HFFc6 (cell line): ENCODE measurements around the gene UBL4B. TPM values are rescaled to one million over a fixed set of nuclear protein-coding genes. Genes with fewer than 3 reads are reported as not detected.

ENCODE experiments used
- DNase-seq: peaks from one replicate; pipeline ENCODE4 v3.0.0-alpha.2; 2018
- H3K27ac Mint-ChIP-seq: 2 replicates; pipeline ENCODE4 v1.8.0; 2020; ENCODE audit warnings: mild to moderate bottlenecking, mixed read lengths
- H3K27me3 Mint-ChIP-seq: 2 replicates; pipeline ENCODE4 v1.8.0; 2021; ENCODE audit warnings: mild to moderate bottlenecking, moderate library complexity, mixed read lengths; ENCODE audit not compliant: insufficient read depth
- H3K36me3 Mint-ChIP-seq: 2 replicates; pipeline ENCODE4 v1.8.0; 2021; ENCODE audit warnings: low read depth, mixed read lengths
- H3K4me1 Mint-ChIP-seq: 2 replicates; pipeline ENCODE4 v1.8.0; 2020; ENCODE audit warnings: low read depth, mixed read lengths
- H3K4me3 Mint-ChIP-seq: 2 replicates; pipeline ENCODE4 v1.8.0; 2020; ENCODE audit warnings: mild to moderate bottlenecking, moderate library complexity, mixed read lengths
- H3K9me3 Mint-ChIP-seq: 2 replicates; pipeline ENCODE4 v1.8.0; 2020; ENCODE audit warnings: mild to moderate bottlenecking, mixed read lengths
- CTCF ChIP-seq: fragments of 200-600 bp; sonication (generic); IDR thresholded peaks from 2 replicates; pipeline ENCODE4 v1.5.0; 2021; ENCODE audit warnings: antibody characterized with exemption, mild to moderate bottlenecking
- total RNA-seq, 6 experiments: library from RNA; stranded (reverse); fragmentation: NEBNext Ultra II Directional; extraction: Animal tissue kit (Norgen Biotek cat#: 25700); gene quantifications; 2 replicates in 1 of 6; 3 replicates in 5 of 6; pipeline ENCODE4 v1.2.3, GENCODE V29; 2021

Gene UBL4B
- total RNA-seq, 6 experiments from 2014 or later = 1.5 to 10.9 (median 1.8) TPM

GRCh38 chr1:110120960-110121561 lies 8.8 kb downstream of the UBL4B start:
- Mint-ChIP-seq H3K9me3 (peaks cover 11% of the 10 kb centered on the region), H3K27ac (no peak overlapping the region), H3K4me1 (peaks cover 30% of the 10 kb centered on the region)

GRCh38 chr1:110123224-110123623 lies 11.0 kb downstream of the UBL4B start:
- TF ChIP-seq CTCF = no peak
- H3K9me3 Mint-ChIP-seq = peaks cover 11% of the 10 kb centered on the region
- H3K4me3 Mint-ChIP-seq = peak overlapping the region; percentile 7; the same call in 1 of the 2 replicates
- peaks cover 23% of the 10 kb centered on the region for H3K4me1 Mint-ChIP-seq
- peak; percentile 47 for DNase-seq
- peaks cover 12% of the 10 kb centered on the region; the same call in 1 of the 2 replicates for H3K36me3 Mint-ChIP-seq
- peak overlapping the region; percentile 55; the same call in 1 of the 2 replicates for H3K27ac Mint-ChIP-seq
- H3K27me3 Mint-ChIP-seq = peaks cover 2% of the 10 kb centered on the region

More at GRCh38 chr1:110120960-110121561, 8.8 kb downstream of the UBL4B start:
- peaks cover 12% of the 10 kb centered on the region; the same call in 1 of the 2 replicates for H3K36me3 Mint-ChIP-seq
- H3K4me3 Mint-ChIP-seq = no peak overlapping the region
- peaks cover 5% of the 10 kb centered on the region for H3K27me3 Mint-ChIP-seq
- DNase-seq = no peak
- TF ChIP-seq CTCF = no peak

GRCh38 chr1:110125810-110126209 lies 13.6 kb downstream of the UBL4B start:
- no peak for DNase-seq
- H3K4me1 Mint-ChIP-seq = peaks cover 17% of the 10 kb centered on the region
- H3K4me3 Mint-ChIP-seq = no peak overlapping the region
- no peak overlapping the region for H3K27ac Mint-ChIP-seq
- peaks cover 24% of the 10 kb centered on the region for H3K27me3 Mint-ChIP-seq
- no peak for TF ChIP-seq CTCF
- 0 out of 2 replicates have a peak, but pooled peaks cover 5% of the 10 kb centered on the region for H3K36me3 Mint-ChIP-seq
- peaks cover 6% of the 10 kb centered on the region; the same call in 1 of the 2 replicates for H3K9me3 Mint-ChIP-seq

- peak; percentile 17; the same call in 1 of the 2 replicates for TF ChIP-seq CTCF
- peaks cover 26% of the 10 kb centered on the region for H3K27me3 Mint-ChIP-seq
- no peaks in the 10 kb centered on the region for H3K4me1 Mint-ChIP-seq
- no peaks in the 10 kb centered on the region for H3K36me3 Mint-ChIP-seq
- H3K9me3 Mint-ChIP-seq = no peaks in the 10 kb centered on the region
- DNase-seq = no peak
- H3K4me3 Mint-ChIP-seq = no peak overlapping the region
- no peak overlapping the region for H3K27ac Mint-ChIP-seq
These were observed 17.9 kb downstream of the UBL4B start for GRCh38 chr1:110130113-110130591.

DNA sequence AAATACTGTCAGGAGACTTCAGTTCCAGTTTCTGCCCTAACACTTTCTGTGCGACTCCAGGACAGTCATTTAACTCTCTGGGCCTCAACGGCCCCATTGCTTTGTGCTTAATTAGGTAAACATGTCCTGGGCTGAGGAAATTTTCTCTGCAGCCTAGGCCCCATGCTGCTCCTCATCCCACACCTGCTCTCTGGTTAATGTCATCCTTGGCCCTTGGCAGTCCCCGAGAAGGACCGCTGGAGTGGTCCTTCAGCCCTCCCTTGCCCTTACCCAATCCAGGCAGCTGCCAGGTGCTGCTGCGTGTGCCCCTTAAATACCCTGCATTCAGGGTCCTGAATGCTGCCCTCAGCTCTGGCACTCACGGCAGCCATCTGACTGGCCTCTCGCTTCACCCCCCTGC lies 18.7 kb downstream of the UBL4B start:
- no peak for TF ChIP-seq CTCF
- no peaks in the 10 kb centered on the region for H3K9me3 Mint-ChIP-seq
- H3K4me1 Mint-ChIP-seq = no peaks in the 10 kb centered on the region
- no peak overlapping the region for H3K27ac Mint-ChIP-seq
- peaks cover 34% of the 10 kb centered on the region for H3K27me3 Mint-ChIP-seq
- no peak overlapping the region for H3K4me3 Mint-ChIP-seq
- no peaks in the 10 kb centered on the region for H3K36me3 Mint-ChIP-seq
- DNase-seq = no peak
